ENCODE results near the gene TGFBR3L. TPM values are rescaled to one million over a fixed set of nuclear protein-coding genes. Genes with fewer than 3 reads are reported as not detected.

TGFBR3L gene
- total RNA-seq, 1 experiment from 2014 or later, result 4.1 TPM

DNA sequence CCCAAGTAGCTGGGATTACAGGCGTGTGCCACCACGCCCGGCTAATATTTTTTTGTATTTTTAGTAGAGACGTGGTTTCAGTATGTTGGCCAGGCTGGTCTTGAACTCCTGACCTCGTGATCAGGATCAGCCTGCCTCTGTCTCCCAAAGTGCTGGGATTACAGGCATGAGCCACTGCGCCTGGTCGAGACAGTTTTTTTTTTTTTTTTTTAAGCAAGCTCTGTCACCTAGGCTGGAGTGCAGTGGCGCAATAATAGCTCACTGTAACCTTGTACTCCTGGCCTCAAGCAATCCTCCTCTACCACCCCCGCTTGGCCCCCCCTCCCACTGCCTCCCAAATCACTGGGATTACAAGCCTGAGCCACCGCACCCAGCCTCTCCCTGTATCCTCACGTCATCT is 17.3 kb upstream of the TGFBR3L start:
- H3K27ac Mint-ChIP-seq, result no peak overlapping the region

DNA sequence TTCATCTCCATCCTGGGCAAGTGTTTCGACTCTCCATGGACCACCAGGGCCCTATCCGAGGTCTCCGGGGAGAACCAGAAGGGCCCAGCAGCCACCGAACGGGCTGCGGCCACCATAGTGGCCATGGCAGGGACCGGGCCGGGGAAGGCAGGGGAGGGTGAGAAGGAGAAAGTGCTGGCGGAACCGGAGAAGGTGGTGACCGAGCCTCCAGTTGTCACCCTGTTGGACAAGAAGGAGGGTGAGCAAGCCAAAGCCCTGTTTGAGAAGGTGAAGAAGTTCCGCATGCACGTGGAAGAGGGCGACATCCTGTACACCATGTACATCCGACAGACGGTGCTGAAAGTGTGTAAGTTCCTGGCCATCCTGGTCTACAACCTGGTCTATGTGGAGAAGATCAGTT is 15.7 kb upstream of the TGFBR3L start:
- H3K27ac Mint-ChIP-seq, result no peak overlapping the region; the same call in 1 of the 2 replicates
- ChIA-PET POLR2A (interaction anchor here (0.6 to 1.2 kb wide), 3 partner anchors 11 to 140 kb away, joined by 3 to 4 read pairs (median 3); partner anchors contain the start of genes LRRC8E and TIMM44), CTCF (interaction anchor here (1.0 to 3.0 kb wide), 3 partner anchors 30 to 46 kb away, joined by 4 to 21 read pairs (median 6); no protein-coding TSS in a partner anchor)
- ATAC-seq (no peak), DNase-seq (ENCODE audit: low spot score) (no peak)
- no peak for TF ChIP-seq ATF1 (CRISPR knock-in tag; IDR thresholded peaks at IDR 0.05)
- H3K4me1 Mint-ChIP-seq, result peaks cover 10% of the 10 kb centered on the region
- no peaks in the 10 kb centered on the region for H3K9me3 Mint-ChIP-seq
- no peaks in the 10 kb centered on the region for H3K36me3 Mint-ChIP-seq
- H3K27me3 Mint-ChIP-seq (ENCODE audit: low read depth), result peaks cover 15% of the 10 kb centered on the region
- H3K4me3 Mint-ChIP-seq, result no peak overlapping the region

More for the DNA sequence above, 17.3 kb upstream of the TGFBR3L start:
- no peaks in the 10 kb centered on the region for H3K9me3 Mint-ChIP-seq
- no peak overlapping the region for H3K4me3 Mint-ChIP-seq
- peaks cover 3% of the 10 kb centered on the region; the same call in 1 of the 2 replicates for H3K4me1 Mint-ChIP-seq
- ChIA-PET CTCF (interaction anchor here (0.7 to 1.5 kb wide), 6 partner anchors 11 to 329 kb away, joined by 3 to 5 read pairs (median 4); partner anchors contain the start of gene SNAPC2), POLR2A (interaction anchor here (0.7 kb wide), 1 partner anchor 551 kb away, joined by 4 read pairs; no protein-coding TSS in a partner anchor)
- peaks cover 2% of the 10 kb centered on the region; the same call in 1 of the 2 replicates for H3K27me3 Mint-ChIP-seq (ENCODE audit: low read depth)
- no peaks in the 10 kb centered on the region for H3K36me3 Mint-ChIP-seq
- no peak for DNase-seq (ENCODE audit: low spot score)
- ATAC-seq, result no peak
- TF ChIP-seq, protein P1, sequence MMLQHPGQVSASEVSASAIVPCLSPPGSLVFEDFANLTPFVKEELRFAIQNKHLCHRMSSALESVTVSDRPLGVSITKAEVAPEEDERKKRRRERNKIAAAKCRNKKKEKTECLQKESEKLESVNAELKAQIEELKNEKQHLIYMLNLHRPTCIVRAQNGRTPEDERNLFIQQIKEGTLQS (CRISPR knock-in tag; conservative IDR thresholded peaks at IDR 0.05), result no peak
- TF ChIP-seq MYBL2 (CRISPR knock-in tag; IDR thresholded peaks at IDR 0.05) (no peak), ZNF317 (CRISPR knock-in tag; IDR thresholded peaks at IDR 0.05; ENCODE audit: borderline replicate concordance, low read depth) (no peak), SP1 (CRISPR knock-in tag; conservative IDR thresholded peaks at IDR 0.05) (no peak), CREM (CRISPR knock-in tag; IDR thresholded peaks at IDR 0.05) (no peak), SMAD3 (CRISPR knock-in tag; IDR thresholded peaks at IDR 0.05; ENCODE audit: borderline replicate concordance) (no peak), SMAD4 (CRISPR knock-in tag; IDR thresholded peaks at IDR 0.05) (no peak), SOX15 (CRISPR knock-in tag; IDR thresholded peaks at IDR 0.05) (no peak), OVOL2 (CRISPR knock-in tag; IDR thresholded peaks at IDR 0.05; ENCODE audit: borderline replicate concordance) (no peak)
- TF ChIP-seq, protein P2, sequence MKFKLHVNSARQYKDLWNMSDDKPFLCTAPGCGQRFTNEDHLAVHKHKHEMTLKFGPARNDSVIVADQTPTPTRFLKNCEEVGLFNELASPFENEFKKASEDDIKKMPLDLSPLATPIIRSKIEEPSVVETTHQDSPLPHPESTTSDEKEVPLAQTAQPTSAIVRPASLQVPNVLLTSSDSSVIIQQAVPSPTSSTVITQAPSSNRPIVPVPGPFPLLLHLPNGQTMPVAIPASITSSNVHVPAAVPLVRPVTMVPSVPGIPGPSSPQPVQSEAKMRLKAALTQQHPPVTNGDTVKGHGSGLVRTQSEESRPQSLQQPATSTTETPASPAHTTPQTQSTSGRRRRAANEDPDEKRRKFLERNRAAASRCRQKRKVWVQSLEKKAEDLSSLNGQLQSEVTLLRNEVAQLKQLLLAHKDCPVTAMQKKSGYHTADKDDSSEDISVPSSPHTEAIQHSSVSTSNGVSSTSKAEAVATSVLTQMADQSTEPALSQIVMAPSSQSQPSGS (CRISPR knock-in tag; IDR thresholded peaks at IDR 0.05; ENCODE audit: borderline replicate concordance, low read depth), result no peak
- TF ChIP-seq, protein P3, sequence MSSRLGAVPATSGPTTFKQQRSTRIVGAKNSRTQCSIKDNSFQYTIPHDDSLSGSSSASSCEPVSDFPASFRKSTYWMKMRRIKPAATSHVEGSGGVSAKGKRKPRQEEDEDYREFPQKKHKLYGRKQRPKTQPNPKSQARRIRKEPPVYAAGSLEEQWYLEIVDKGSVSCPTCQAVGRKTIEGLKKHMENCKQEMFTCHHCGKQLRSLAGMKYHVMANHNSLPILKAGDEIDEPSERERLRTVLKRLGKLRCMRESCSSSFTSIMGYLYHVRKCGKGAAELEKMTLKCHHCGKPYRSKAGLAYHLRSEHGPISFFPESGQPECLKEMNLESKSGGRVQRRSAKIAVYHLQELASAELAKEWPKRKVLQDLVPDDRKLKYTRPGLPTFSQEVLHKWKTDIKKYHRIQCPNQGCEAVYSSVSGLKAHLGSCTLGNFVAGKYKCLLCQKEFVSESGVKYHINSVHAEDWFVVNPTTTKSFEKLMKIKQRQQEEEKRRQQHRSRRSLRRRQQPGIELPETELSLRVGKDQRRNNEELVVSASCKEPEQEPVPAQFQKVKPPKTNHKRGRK (CRISPR knock-in tag; IDR thresholded peaks at IDR 0.05; ENCODE audit: borderline replicate concordance), result no peak
- TF ChIP-seq, protein P4, sequence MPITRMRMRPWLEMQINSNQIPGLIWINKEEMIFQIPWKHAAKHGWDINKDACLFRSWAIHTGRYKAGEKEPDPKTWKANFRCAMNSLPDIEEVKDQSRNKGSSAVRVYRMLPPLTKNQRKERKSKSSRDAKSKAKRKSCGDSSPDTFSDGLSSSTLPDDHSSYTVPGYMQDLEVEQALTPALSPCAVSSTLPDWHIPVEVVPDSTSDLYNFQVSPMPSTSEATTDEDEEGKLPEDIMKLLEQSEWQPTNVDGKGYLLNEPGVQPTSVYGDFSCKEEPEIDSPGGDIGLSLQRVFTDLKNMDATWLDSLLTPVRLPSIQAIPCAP (CRISPR knock-in tag; IDR thresholded peaks at IDR 0.05), result no peak
- TF ChIP-seq, protein P5, sequence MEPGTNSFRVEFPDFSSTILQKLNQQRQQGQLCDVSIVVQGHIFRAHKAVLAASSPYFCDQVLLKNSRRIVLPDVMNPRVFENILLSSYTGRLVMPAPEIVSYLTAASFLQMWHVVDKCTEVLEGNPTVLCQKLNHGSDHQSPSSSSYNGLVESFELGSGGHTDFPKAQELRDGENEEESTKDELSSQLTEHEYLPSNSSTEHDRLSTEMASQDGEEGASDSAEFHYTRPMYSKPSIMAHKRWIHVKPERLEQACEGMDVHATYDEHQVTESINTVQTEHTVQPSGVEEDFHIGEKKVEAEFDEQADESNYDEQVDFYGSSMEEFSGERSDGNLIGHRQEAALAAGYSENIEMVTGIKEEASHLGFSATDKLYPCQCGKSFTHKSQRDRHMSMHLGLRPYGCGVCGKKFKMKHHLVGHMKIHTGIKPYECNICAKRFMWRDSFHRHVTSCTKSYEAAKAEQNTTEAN (CRISPR knock-in tag; IDR thresholded peaks at IDR 0.05), result no peak
- TF ChIP-seq, protein P6, sequence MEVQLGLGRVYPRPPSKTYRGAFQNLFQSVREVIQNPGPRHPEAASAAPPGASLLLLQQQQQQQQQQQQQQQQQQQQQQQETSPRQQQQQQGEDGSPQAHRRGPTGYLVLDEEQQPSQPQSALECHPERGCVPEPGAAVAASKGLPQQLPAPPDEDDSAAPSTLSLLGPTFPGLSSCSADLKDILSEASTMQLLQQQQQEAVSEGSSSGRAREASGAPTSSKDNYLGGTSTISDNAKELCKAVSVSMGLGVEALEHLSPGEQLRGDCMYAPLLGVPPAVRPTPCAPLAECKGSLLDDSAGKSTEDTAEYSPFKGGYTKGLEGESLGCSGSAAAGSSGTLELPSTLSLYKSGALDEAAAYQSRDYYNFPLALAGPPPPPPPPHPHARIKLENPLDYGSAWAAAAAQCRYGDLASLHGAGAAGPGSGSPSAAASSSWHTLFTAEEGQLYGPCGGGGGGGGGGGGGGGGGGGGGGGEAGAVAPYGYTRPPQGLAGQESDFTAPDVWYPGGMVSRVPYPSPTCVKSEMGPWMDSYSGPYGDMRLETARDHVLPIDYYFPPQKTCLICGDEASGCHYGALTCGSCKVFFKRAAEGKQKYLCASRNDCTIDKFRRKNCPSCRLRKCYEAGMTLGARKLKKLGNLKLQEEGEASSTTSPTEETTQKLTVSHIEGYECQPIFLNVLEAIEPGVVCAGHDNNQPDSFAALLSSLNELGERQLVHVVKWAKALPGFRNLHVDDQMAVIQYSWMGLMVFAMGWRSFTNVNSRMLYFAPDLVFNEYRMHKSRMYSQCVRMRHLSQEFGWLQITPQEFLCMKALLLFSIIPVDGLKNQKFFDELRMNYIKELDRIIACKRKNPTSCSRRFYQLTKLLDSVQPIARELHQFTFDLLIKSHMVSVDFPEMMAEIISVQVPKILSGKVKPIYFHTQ (CRISPR knock-in tag; IDR thresholded peaks at IDR 0.05), result no peak
